Measurements from ENCODE around the gene MRPL40. TPM values are rescaled to one million over a fixed set of nuclear protein-coding genes. Genes with fewer than 3 reads are reported as not detected.

Gene MRPL40
- total and polyA plus RNA-seq, 2 of the 13 experiments (the other 11 are each of a cell fraction or from before 2014, with no cell fraction given) = 42.7 to 79.7 TPM

DNA sequence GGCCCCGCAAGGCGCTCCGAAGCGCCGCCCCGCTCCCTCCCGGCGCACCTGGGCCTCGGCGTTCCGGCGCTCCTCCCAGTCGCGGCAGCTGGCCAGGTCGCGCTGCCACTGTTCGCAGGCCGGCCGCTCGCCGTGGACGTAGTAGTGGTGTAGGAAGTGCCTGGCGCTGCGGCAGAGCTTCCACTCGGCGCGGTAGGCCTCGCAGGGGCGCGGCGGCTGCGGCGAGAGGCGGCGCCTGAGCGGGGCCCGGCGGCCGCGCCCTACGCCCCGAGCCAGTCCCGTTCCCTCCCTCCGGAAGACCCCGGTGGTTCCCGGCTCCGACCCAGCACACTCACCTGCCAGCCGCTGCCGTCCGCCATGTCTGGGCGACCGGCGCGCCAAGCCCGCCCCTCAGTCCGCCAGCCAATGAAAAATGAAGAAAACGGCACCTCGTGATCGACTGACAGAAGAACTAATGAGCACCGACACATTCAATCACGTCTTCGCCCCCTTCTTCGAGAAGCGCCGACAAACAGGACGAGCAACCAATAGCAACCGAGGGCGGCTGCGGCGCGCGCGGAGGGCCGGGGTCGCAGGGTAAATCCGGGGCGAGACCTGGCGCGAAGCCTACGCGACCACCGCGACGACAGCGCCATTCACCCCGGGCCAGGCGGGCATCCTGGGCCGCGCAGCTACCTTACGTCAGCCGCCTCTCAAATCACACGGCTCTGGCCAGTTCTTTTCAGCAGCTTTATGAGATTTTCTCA lies 15.2 kb downstream of the MRPL40 start, which contains the start of gene C22orf39 (continued):
- TF ChIP-seq, protein P1, sequence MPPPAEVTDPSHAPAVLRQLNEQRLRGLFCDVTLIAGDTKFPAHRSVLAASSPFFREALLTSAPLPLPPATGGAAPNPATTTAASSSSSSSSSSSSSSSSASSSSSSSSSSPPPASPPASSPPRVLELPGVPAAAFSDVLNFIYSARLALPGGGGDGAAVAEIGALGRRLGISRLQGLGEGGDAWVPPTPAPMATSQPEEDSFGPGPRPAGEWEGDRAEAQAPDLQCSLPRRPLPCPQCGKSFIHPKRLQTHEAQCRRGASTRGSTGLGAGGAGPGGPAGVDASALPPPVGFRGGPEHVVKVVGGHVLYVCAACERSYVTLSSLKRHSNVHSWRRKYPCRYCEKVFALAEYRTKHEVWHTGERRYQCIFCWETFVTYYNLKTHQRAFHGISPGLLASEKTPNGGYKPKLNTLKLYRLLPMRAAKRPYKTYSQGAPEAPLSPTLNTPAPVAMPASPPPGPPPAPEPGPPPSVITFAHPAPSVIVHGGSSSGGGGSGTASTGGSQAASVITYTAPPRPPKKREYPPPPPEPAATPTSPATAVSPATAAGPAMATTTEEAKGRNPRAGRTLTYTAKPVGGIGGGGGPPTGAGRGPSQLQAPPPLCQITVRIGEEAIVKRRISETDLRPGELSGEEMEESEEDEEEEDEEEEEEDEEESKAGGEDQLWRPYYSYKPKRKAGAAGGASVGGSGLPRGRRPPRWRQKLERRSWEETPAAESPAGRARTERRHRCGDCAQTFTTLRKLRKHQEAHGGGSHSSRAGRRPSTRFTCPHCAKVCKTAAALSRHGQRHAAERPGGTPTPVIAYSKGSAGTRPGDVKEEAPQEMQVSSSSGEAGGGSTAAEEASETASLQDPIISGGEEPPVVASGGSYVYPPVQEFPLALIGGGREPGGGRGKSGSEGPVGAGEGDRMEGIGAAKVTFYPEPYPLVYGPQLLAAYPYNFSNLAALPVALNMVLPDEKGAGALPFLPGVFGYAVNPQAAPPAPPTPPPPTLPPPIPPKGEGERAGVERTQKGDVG (CRISPR knock-in tag; IDR thresholded peaks at IDR 0.05; ENCODE audit: borderline replicate concordance) = no peak
- TF ChIP-seq, protein P2, sequence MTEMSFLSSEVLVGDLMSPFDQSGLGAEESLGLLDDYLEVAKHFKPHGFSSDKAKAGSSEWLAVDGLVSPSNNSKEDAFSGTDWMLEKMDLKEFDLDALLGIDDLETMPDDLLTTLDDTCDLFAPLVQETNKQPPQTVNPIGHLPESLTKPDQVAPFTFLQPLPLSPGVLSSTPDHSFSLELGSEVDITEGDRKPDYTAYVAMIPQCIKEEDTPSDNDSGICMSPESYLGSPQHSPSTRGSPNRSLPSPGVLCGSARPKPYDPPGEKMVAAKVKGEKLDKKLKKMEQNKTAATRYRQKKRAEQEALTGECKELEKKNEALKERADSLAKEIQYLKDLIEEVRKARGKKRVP (CRISPR knock-in tag; IDR thresholded peaks at IDR 0.05) = peak in 1 of 2 experiments; percentile 56; a peak in 1 of 4 replicates
- 0 out of 2 replicates have a peak, but pooled peaks have one; percentile 50 for TF ChIP-seq ZNF451 (CRISPR knock-in tag; IDR thresholded peaks at IDR 0.05)
- no peak for TF ChIP-seq ZFP62 (CRISPR knock-in tag; IDR thresholded peaks at IDR 0.05)
- peak; percentile 66; the same call in 1 of the 2 replicates for TF ChIP-seq GFI1 (CRISPR knock-in tag; IDR thresholded peaks at IDR 0.05; ENCODE audit: borderline replicate concordance)
- TF ChIP-seq IRX3 (CRISPR knock-in tag; IDR thresholded peaks at IDR 0.05; ENCODE audit: borderline replicate concordance, low read depth) = no peak
- TF ChIP-seq MBD4 (IDR thresholded peaks at IDR 0.05; ENCODE audit: borderline replicate concordance, low read length) = no peak
- TF ChIP-seq MIER3 (CRISPR knock-in tag; IDR thresholded peaks at IDR 0.05; ENCODE audit: borderline replicate concordance) = no peak
- TF ChIP-seq ETV5 (CRISPR knock-in tag; IDR thresholded peaks at IDR 0.05; ENCODE audit: borderline replicate concordance) = 0 out of 2 replicates have a peak, but pooled peaks have one; percentile 8
- TF ChIP-seq, protein P3, sequence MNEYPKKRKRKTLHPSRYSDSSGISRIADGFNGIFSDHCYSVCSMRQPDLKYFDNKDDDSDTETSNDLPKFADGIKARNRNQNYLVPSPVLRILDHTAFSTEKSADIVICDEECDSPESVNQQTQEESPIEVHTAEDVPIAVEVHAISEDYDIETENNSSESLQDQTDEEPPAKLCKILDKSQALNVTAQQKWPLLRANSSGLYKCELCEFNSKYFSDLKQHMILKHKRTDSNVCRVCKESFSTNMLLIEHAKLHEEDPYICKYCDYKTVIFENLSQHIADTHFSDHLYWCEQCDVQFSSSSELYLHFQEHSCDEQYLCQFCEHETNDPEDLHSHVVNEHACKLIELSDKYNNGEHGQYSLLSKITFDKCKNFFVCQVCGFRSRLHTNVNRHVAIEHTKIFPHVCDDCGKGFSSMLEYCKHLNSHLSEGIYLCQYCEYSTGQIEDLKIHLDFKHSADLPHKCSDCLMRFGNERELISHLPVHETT (CRISPR knock-in tag; conservative IDR thresholded peaks at IDR 0.05) = no peak
- no peak for TF ChIP-seq ARNTL (CRISPR knock-in tag; IDR thresholded peaks at IDR 0.05)
- no peak for TF ChIP-seq HNRNPUL1 (IDR thresholded peaks at IDR 0.05; ENCODE audit: low read depth, low read length)
- TF ChIP-seq ZFY (CRISPR knock-in tag; IDR thresholded peaks at IDR 0.05) = peak; percentile 96
- TF ChIP-seq, protein P4, sequence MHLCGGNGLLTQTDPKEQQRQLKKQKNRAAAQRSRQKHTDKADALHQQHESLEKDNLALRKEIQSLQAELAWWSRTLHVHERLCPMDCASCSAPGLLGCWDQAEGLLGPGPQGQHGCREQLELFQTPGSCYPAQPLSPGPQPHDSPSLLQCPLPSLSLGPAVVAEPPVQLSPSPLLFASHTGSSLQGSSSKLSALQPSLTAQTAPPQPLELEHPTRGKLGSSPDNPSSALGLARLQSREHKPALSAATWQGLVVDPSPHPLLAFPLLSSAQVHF (CRISPR knock-in tag; IDR thresholded peaks at IDR 0.05) = no peak
- peak; percentile 79 for TF ChIP-seq ZNF543 (CRISPR knock-in tag; IDR thresholded peaks at IDR 0.05)
- TF ChIP-seq, protein P5, sequence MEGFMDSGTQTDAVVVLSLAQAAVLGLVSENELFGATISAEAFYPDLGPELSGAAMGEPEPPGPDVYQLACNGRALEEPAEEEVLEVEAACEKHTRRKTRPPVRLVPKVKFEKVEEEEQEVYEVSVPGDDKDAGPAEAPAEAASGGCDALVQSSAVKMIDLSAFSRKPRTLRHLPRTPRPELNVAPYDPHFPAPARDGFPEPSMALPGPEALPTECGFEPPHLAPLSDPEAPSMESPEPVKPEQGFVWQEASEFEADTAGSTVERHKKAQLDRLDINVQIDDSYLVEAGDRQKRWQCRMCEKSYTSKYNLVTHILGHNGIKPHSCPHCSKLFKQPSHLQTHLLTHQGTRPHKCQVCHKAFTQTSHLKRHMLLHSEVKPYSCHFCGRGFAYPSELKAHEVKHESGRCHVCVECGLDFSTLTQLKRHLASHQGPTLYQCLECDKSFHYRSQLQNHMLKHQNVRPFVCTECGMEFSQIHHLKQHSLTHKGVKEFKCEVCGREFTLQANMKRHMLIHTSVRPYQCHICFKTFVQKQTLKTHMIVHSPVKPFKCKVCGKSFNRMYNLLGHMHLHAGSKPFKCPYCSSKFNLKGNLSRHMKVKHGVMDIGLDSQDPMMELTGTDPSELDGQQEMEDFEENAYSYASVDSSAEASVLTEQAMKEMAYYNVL (CRISPR knock-in tag; IDR thresholded peaks at IDR 0.05; ENCODE audit: borderline replicate concordance) = no peak
- TF ChIP-seq ONECUT2 (CRISPR knock-in tag; IDR thresholded peaks at IDR 0.05) = no peak
- TF ChIP-seq, protein P6, sequence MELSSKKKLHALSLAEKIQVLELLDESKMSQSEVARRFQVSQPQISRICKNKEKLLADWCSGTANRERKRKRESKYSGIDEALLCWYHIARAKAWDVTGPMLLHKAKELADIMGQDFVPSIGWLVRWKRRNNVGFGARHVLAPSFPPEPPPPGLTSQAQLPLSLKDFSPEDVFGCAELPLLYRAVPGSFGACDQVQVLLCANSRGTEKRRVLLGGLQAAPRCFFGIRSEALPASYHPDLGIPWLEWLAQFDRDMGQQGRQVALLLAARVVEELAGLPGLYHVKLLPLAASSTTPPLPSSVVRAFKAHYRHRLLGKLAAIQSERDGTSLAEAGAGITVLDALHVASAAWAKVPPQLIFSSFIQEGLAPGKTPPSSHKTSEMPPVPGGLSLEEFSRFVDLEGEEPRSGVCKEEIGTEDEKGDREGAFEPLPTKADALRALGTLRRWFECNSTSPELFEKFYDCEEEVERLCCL (CRISPR knock-in tag; IDR thresholded peaks at IDR 0.05; ENCODE audit: borderline replicate concordance) = 0 out of 2 replicates have a peak, but pooled peaks have one; percentile 37
